Stimulated activated CD4-positive, alpha-beta T cell treated with anti-CD3 and anti-CD28 coated beads, Interleukin-2, amount 100 ng/mL, for 4 hours (primary cell): ENCODE results near the gene MED12.
A peak's percentile ranks its signal among the peaks of the same experiment; 100 is the strongest.
"Not testable (repeated sequence)": the region's sequence is repeated elsewhere in the genome, so short reads cannot be mapped to it uniquely, and the experiment has no call there.

Experiments
- DNase-seq: peaks from one replicate; pipeline ENCODE4 v3.0.0-alpha.2; 2020; ENCODE audit warnings: low read depth

Gene MED12

GRCh38 chrX:71162981-71163380, 44.6 kb downstream of the MED12 start:
- no peak for DNase-seq

- DNase-seq, result no peak
Measured at GRCh38 chrX:71164071-71164470, 45.7 kb downstream of the MED12 start.

- no peak for DNase-seq
Measured at GRCh38 chrX:71166461-71166860, 48.1 kb downstream of the MED12 start.

GRCh38 chrX:71167031-71167781, 48.8 kb downstream of the MED12 start:
- no peak for DNase-seq

GRCh38 chrX:71168134-71168533, 49.7 kb downstream of the MED12 start:
- DNase-seq, result no peak

- DNase-seq, result no peak
Measured at GRCh38 chrX:71169586-71169985, 51.2 kb downstream of the MED12 start.

- no peak for DNase-seq
Measured at GRCh38 chrX:71170660-71171059, 52.3 kb downstream of the MED12 start.

- DNase-seq, result no peak
Measured at GRCh38 chrX:71171110-71171801, 52.9 kb downstream of the MED12 start.

- no peak for DNase-seq
Measured at GRCh38 chrX:71173440-71173839, 55.0 kb downstream of the MED12 start.

GRCh38 chrX:71174795-71175194, 56.4 kb downstream of the MED12 start:
- DNase-seq, result no peak

- DNase-seq, result no peak
Measured at GRCh38 chrX:71175531-71175930, 57.1 kb downstream of the MED12 start.

- no peak for DNase-seq
Measured at GRCh38 chrX:71177327-71177726, 58.9 kb downstream of the MED12 start.

GRCh38 chrX:71178908-71179307, 60.5 kb downstream of the MED12 start:
- peak; percentile 24 for DNase-seq

GRCh38 chrX:71180579-71181265, 62.3 kb downstream of the MED12 start:
- DNase-seq, result not testable (repeated sequence)

- peak; percentile 27 for DNase-seq
Measured at GRCh38 chrX:71181558-71181909, 63.1 kb downstream of the MED12 start.

- DNase-seq, result peak; percentile 77
Measured at GRCh38 chrX:71181910-71182799, 63.8 kb downstream of the MED12 start.

- no peak for DNase-seq
Measured at GRCh38 chrX:71182871-71183270, 64.5 kb downstream of the MED12 start.

- no peak for DNase-seq
Measured at GRCh38 chrX:71183341-71183740, 64.9 kb downstream of the MED12 start.

GRCh38 chrX:71184092-71184491, 65.7 kb downstream of the MED12 start:
- no peak for DNase-seq

GRCh38 chrX:71184803-71185495, 66.6 kb downstream of the MED12 start:
- DNase-seq, result no peak

GRCh38 chrX:71191248-71191647, 72.9 kb downstream of the MED12 start:
- no peak for DNase-seq
